Neural cell (in vitro differentiated cells): ENCODE measurements around the gene DBNDD1.

Source experiments
- CTCF ChIP-seq: fragments of 450-650 bp; IDR thresholded peaks from 2 replicates; pipeline ENCODE4 v1.5.1; 2014; ENCODE audit warnings: antibody characterized with exemption, mild to moderate bottlenecking, moderate library complexity; ENCODE audit not compliant: poor library complexity, severe bottlenecking
- EP300 ChIP-seq: fragments of 450-650 bp; conservative IDR thresholded peaks from 2 replicates; pipeline ENCODE4 v1.6.1; 2014; ENCODE audit warnings: antibody characterized with exemption, mild to moderate bottlenecking, moderate library complexity; ENCODE audit not compliant: poor library complexity, severe bottlenecking
- EZH2 ChIP-seq: fragments of 200-600, 300-800 bp; shearing (Covaris generic), sonication (generic); IDR thresholded peaks from 2 replicates; pipeline ENCODE4 v1.6.1; 2014; ENCODE audit warnings: antibody characterized with exemption, low read length, borderline replicate concordance, mild to moderate bottlenecking; ENCODE audit not compliant: insufficient read depth, poor library complexity, severe bottlenecking
- POLR2AphosphoS5 ChIP-seq: IDR thresholded peaks from 2 replicates; pipeline ENCODE4 v1.6.1; 2012
- SMC3 ChIP-seq: fragments of 450-650 bp; conservative IDR thresholded peaks from 2 replicates; pipeline ENCODE4 v1.6.1; 2014; ENCODE audit warnings: antibody characterized with exemption, mild to moderate bottlenecking, moderate library complexity; ENCODE audit not compliant: poor library complexity
- TAF1 ChIP-seq: IDR thresholded peaks from 2 replicates; pipeline ENCODE4 v1.6.1; 2012; ENCODE audit warnings: low read depth

GRCh38 chr16:89966756-89967155, 52.5 kb downstream of the DBNDD1 start:
- TF ChIP-seq EP300: no peak
- no peak for TF ChIP-seq CTCF
- no peak for TF ChIP-seq SMC3
- TF ChIP-seq POLR2AphosphoS5: no peak
- TF ChIP-seq TAF1: no peak
- TF ChIP-seq EZH2: no peak
